ENCODE results near the gene MAN1B1.
A peak's percentile ranks its signal among the peaks of the same experiment; 100 is the strongest.
"Not testable (repeated sequence)": the region's sequence is repeated elsewhere in the genome, so short reads cannot be mapped to it uniquely, and the experiment has no call there.

MAN1B1 gene

GRCh38 chr9:137112564-137113384 is 26.0 kb downstream of the MAN1B1 start:
- no peak for DNase-seq

GRCh38 chr9:137113385-137114159 is 26.8 kb downstream of the MAN1B1 start:
- no peak for DNase-seq

DNA sequence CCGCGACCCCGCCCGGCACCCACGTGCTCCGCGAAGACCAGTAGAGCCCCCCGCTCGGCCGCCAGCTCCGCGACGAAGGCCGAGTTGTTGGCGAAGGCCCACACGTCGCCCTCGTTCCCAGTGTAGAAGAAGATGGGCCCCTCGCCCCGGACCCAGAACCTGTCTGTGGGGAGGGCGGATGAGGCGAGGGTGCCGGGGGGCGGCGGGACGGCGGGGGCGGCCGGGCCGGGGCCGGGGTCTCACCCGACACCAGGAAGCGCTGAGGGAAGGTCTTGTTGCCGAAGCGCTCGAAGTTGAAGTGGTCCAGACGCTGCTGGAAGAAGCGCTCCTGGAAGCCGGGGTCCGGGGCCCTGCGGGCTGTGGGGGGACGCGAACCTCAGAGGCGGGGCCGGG is 27.4 kb downstream of the MAN1B1 start:
- DNase-seq: no peak

GRCh38 chr9:137114613-137115393 is 28.0 kb downstream of the MAN1B1 start, which contains the start of gene DPP7:
DPP7 (minus strand) TSS chr9:137114733; CDS start chr9:137114713, 20 bp downstream.
- peak; percentile 17 to 49 for DNase-seq

DNA sequence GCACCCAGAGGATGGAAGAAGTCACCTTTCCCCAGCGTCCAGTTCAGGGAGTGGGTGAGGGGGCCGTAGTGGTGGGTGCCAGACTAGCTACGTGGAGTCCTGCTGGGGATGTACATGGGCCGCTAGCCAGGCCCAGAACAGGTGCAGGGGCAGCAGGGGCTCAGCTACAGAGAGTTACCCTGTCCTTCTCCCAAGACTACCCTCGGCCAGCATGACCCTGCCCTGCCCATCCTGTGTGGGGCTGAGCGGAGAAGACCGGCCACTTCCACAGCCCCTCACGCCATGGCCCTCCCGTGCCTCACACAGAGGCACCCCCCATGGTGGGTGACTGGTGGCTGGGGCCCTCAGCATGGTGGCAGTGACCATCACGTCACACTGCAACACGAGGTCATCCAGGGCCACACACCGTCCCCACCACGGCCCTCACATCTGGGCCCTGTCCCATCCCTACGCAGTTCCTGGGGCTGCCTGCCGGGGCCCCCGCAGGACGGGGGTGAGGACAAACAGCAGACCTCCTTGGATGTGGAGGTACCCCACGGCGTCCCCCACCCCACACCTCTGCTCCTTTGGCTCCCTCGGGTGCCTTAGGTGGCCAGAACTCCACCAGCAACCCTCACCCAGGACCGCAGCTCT is 28.7 kb downstream of the MAN1B1 start:
- DNase-seq: no peak

GRCh38 chr9:137116027-137116507 is 29.3 kb downstream of the MAN1B1 start:
- no peak for DNase-seq

- no peak for DNase-seq
These were observed 29.9 kb downstream of the MAN1B1 start for GRCh38 chr9:137116728-137117127.

DNA sequence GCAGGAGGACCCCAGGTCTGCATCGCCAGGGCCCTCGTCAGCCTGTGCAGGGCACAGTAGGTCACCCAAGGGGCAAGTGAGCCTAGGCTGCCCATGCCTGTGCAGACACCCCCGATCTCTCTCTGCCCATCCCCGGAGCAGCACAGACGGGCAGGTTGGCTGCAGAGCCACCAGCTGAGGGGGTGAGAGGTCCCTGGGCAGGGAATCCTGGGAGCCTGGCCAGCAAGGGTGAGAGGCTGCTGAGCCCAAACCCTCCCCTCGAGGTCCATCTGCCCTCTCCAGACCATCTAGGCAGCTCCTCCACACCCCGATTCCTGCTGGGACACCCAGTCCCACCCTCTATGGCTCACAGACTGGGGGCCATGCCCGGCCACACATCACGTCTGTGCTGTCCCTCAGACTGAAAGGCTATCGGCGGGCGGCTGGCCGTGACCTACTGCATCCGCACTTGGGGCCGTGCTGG is 30.5 kb downstream of the MAN1B1 start:
- DNase-seq: no peak

DNA sequence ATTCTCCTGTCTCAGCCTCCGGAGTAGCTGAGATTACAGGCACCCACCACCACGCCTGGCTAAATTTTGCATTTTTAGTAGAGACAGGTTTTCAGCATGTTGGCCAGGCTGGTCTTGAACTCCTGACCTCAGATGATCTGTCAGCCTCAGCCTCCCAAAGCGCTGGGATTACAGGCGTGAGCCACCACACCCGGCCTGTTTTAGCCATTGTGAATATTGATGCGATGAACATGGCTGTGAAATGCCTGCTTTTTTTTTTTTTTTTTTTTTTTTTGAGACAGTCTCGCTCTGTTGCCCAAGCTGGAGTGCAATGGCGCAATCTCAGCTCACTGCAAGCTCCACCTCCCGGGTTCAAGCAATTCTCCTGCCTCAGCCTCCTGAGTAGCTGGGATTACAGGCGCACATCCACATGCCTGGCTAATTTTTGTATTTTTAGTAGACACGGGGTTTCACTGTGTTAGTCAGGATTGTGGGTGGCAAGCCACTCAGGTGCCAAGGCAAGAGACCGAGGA is 31.4 kb downstream of the MAN1B1 start:
- not testable (repeated sequence) for DNase-seq

DNA sequence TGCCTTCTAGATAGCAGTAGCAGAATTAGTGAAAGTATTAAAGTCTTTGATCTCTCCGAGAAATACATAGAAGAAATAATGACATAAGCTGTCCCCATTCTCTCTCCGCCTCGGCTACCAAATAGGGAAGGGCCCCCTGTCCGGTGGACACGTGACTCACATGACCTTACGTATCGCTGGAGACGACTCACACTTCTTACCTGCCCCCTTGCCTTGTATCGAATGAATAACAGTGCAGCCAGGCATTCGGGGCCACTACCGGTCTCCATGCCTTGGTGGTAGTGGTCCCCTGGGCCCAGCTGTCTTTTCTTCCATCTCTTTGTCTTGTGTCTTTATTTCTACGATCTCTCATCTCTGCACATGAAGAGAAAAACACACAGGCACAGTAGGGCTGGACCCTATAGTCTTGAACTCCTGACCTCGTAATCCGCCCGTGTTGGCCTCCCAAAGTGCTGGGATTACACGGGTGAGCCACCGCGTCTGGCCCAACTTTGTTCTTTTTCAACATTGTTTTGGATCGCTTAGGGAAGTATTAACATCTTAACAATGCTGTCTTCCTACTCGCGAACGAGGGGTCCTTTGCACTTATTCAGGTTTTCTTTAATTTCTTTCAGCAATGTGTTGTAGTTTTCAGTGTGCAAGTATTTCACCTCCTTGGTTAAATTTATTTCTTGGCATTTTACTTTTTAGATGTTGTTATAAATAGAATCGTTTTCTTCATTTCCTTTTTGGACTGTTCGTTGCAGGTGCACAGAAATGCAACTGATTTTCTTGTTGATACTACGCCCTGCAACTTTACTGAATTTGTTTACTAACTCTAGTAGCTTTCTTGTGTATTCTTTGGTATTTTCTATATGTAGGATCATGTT is 35.4 kb downstream of the MAN1B1 start:
- DNase-seq: not testable (repeated sequence)

GRCh38 chr9:137122796-137123467 is 36.1 kb downstream of the MAN1B1 start:
- not testable (repeated sequence) for DNase-seq

GRCh38 chr9:137123468-137123837 is 36.7 kb downstream of the MAN1B1 start:
- no peak for DNase-seq

GRCh38 chr9:137123952-137124462 is 37.2 kb downstream of the MAN1B1 start:
- not testable (repeated sequence) for DNase-seq

DNA sequence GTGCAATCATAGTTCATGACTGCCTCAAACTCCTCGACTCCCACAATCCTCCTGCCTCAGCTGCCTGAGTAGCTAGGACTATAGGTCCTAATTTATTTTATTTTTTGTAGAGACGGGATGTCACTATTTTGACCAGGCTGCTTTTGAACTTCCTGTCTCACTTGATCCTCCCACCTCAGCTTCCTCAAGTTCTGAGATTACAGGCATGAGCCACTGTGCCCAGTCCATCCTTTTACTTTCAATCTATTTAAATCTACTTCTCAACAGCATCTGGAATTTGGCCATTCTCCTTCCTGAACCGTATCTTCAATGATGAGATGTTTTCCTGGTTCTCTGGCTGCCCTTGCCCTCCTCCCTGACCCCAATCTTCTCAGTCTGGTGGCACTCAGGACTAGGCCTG is 40.0 kb downstream of the MAN1B1 start:
- no peak for DNase-seq

GRCh38 chr9:137127301-137128157 is 40.7 kb downstream of the MAN1B1 start:
- peak; percentile 14 to 37 for DNase-seq

DNA sequence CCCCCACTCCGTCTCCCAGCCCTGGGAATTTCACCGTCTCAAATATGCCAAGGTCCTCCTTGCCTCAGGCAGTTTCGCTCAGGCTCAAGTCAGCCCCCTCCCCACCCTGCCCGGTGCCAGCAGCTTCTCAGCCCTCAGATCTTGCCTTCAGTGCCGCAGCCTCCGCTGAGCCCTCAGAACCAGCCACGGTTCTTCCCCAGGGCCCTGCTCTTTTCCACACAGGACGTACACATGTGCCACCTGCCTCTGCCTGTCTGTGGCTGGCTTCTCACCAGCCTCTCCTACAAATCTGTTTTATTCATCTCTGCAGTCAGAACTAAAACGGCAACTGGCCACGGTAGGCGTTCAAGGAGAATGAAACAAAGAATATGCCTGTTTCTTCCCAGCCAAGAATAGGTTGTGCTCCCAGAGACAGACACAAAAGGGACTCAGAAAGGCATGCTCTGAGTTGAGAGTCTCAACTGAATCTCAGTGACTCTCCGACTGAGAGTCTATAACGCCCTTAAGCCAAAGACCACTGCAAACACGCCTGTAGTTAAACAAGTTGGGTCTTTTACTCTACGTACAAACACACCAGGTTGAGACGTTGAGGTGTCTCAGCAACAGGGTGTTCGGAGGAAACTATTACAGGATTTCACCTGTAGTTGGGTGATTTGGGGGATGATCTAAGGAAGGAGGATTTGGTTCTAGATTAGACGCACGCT is 41.5 kb downstream of the MAN1B1 start:
- no peak for DNase-seq

GRCh38 chr9:137128862-137129455 is 42.2 kb downstream of the MAN1B1 start:
- DNase-seq: no peak
